Embryonic facial prominence (tissue), 1 donor: ENCODE results near the gene GTPBP2.

Experiments
- DNase-seq: peaks from one replicate; pipeline ENCODE4 v3.0.0-alpha.2; 2016; ENCODE audit errors: extremely low spot score

GTPBP2 gene

DNA sequence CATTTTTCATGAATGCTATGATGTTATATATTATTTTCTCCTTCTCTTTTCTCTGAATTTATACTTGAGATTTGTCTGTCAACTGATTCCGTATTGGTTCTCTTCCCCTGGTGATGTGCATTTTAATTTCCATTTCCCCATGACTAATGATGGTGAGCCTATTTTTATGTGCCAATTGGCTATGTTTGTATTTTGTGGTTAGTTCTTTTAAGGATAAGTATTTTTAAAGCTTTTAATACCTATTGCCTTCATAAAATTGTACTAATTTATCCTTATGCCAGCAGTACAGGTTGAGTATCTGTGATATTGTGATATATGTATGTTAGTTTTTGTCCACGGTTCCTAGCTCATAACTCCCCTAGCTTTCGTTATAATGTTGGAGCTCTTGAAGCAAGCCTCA lies 50.3 kb downstream of the GTPBP2 start:
- no peak for DNase-seq

DNA sequence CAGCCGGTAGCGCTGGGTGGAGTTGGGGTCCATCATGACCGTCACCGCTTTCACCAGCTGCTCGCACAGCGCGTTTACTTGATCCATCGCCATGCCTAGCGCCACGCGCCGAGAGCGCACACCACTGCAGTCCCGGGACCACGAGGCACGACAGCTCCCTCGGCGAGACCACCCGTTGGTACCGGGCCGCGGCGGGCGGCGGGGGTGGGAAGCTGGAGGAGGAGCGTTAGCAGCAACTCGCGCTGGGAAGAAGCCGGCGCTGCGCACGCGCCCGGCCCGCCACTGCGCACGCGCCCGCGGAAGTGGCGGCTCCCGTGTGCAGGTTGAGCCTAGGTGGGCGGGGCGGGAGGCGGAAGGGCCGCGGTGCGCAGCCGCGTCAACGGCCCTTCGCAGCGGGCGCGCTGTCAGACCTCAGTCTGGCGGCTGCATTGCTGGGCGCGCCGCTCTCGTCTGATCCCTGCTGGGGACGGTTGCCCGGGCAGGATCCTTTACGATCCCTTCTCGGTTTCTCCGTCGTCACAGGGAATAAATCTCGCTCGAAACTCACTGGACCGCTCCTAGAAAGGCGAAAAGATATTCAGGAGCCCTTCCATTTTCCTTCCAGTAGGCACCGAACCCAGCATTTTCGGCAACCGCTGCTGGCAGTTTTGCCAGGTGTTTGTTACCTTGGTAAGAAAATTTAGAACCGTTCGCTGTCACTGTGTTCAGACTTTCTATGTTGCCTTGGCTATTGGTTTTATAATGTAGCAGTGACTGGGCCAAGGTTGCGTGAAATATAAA lies 53.1 kb downstream of the GTPBP2 start, which contains the start of the genes POLH and XPO5:
POLH (plus strand) TSS at position 414 of the 780 bp plus-strand sequence. CDS start 6,135 bp downstream, outside the sequence.
XPO5 (minus strand) TSS at position 267 of the 780 bp plus-strand sequence; CDS start at position 93, 174 bp downstream.
- peak; percentile 75 for DNase-seq

- DNase-seq = no peak
Observed at GRCh38 chr6:43575105-43575771, 53.8 kb downstream of the GTPBP2 start.

GRCh38 chr6:43572015-43572414 lies 57.0 kb downstream of the GTPBP2 start:
- DNase-seq = no peak

- no peak for DNase-seq
Observed at GRCh38 chr6:43570876-43571441, 58.1 kb downstream of the GTPBP2 start.
